Calu3 (cell line): ENCODE data around the gene CACNA1D. TPM values are rescaled to one million over a fixed set of nuclear protein-coding genes. Genes with fewer than 3 reads are reported as not detected.

Source experiments
- BruUV-seq: library from RNA; stranded (reverse); fragments of 400-500 nt; replicated peaks from 2 replicates; lab custom pipeline; 2021; lab: Mats Ljungman, UMichigan
- CTCF ChIA-PET: fragments of 300-600 bp; sonication (Branson Sonifier 250); formaldehyde crosslinking; loops from one replicate; lab custom pipeline; 2022; ENCODE audit warnings: antibody characterized with exemption; lab: Charles Lee
- DNase-seq: peaks from one replicate; pipeline ENCODE4 v3.0.0; 2022
- H3K27ac Mint-ChIP-seq: one replicate; pipeline ENCODE4 v1.8.0; 2022; ENCODE audit warnings: mixed read lengths; ENCODE audit not compliant: unreplicated experiment
- H3K27me3 Mint-ChIP-seq: one replicate; pipeline ENCODE4 v1.8.0; 2022; ENCODE audit warnings: mixed read lengths; ENCODE audit not compliant: unreplicated experiment
- H3K36me3 Mint-ChIP-seq: one replicate; pipeline ENCODE4 v1.8.0; 2022; ENCODE audit warnings: mild to moderate bottlenecking, moderate library complexity, mixed read lengths; ENCODE audit not compliant: insufficient read depth, unreplicated experiment
- H3K4me1 Mint-ChIP-seq: one replicate; pipeline ENCODE4 v1.8.0; 2022; ENCODE audit warnings: mild to moderate bottlenecking, low read depth, mixed read lengths; ENCODE audit not compliant: unreplicated experiment
- H3K4me3 Mint-ChIP-seq: one replicate; pipeline ENCODE4 v1.8.0; 2022; ENCODE audit warnings: mild to moderate bottlenecking, low read depth, moderate library complexity, mixed read lengths; ENCODE audit not compliant: unreplicated experiment
- H3K9me3 Mint-ChIP-seq: one replicate; pipeline ENCODE4 v1.8.0; 2022; ENCODE audit warnings: low read depth, mixed read lengths; ENCODE audit not compliant: unreplicated experiment
- CTCF ChIP-seq: fragments of 200-600 bp; IDR thresholded peaks from one replicate; pipeline ENCODE4 v1.8.0; 2022; ENCODE audit warnings: antibody characterized with exemption; ENCODE audit not compliant: unreplicated experiment
- intact Hi-C: fragments of 100-400 bp; cut with micrococcal nuclease; formaldehyde crosslinking; loops from one replicate; pipeline ENCODE4 v1.10.0; 2022; ENCODE audit not compliant: unreplicated experiment
- total RNA-seq: library from RNA; stranded (reverse); gene quantifications from 2 replicates; pipeline ENCODE4 v1.2.3, GENCODE V29; 2022

Gene CACNA1D
- total RNA-seq, 1 experiment from 2014 or later: 48.3 TPM

GRCh38 chr3:53817809-53818208, 323.4 kb downstream of the CACNA1D start:
- no peak for TF ChIP-seq CTCF
- CTCF ChIA-PET: no interaction called here
- Mint-ChIP-seq H3K9me3 (no peaks in the 10 kb centered on the region), H3K27ac (no peak overlapping the region), H3K36me3 (peaks cover 35% of the 10 kb centered on the region), H3K27me3 (no peaks in the 10 kb centered on the region), H3K4me1 (no peaks in the 10 kb centered on the region), H3K4me3 (no peak overlapping the region)
- intact Hi-C loops: no loop called here
- no peak for DNase-seq
- no TSS peak for BruUV-seq

- intact Hi-C loops: no loop called here
- H3K9me3 Mint-ChIP-seq: no peaks in the 10 kb centered on the region
- H3K27ac Mint-ChIP-seq: no peak overlapping the region
- H3K4me3 Mint-ChIP-seq: no peak overlapping the region
- no peaks in the 10 kb centered on the region for H3K27me3 Mint-ChIP-seq
- no peak for DNase-seq
- H3K4me1 Mint-ChIP-seq: no peaks in the 10 kb centered on the region
- CTCF ChIA-PET: no interaction called here
- H3K36me3 Mint-ChIP-seq: peaks cover 29% of the 10 kb centered on the region
- TF ChIP-seq CTCF: no peak
- no TSS peak for BruUV-seq
Observed at GRCh38 chr3:53818221-53819162, 324.1 kb downstream of the CACNA1D start.

GRCh38 chr3:53819163-53819868, 324.9 kb downstream of the CACNA1D start:
- no peak for TF ChIP-seq CTCF
- Mint-ChIP-seq H3K4me3 (no peak overlapping the region), H3K27me3 (no peaks in the 10 kb centered on the region), H3K27ac (peak overlapping the region; percentile 56), H3K36me3 (peaks cover 33% of the 10 kb centered on the region), H3K4me1 (no peaks in the 10 kb centered on the region), H3K9me3 (no peaks in the 10 kb centered on the region)
- no peak for DNase-seq
- CTCF ChIA-PET: no interaction called here
- intact Hi-C loops: no loop called here
- no TSS peak for BruUV-seq

- BruUV-seq: no TSS peak
- TF ChIP-seq CTCF: no peak
- Mint-ChIP-seq H3K4me3 (no peak overlapping the region), H3K4me1 (no peaks in the 10 kb centered on the region), H3K36me3 (peaks cover 33% of the 10 kb centered on the region), H3K9me3 (no peaks in the 10 kb centered on the region), H3K27ac (peak overlapping the region; percentile 56), H3K27me3 (no peaks in the 10 kb centered on the region)
- no peak for DNase-seq
- CTCF ChIA-PET: no interaction called here
- intact Hi-C loops: no loop called here
Observed at GRCh38 chr3:53820084-53820483, 325.7 kb downstream of the CACNA1D start.
